Measurements from ENCODE around the gene MRPL53. TPM values are rescaled to one million over a fixed set of nuclear protein-coding genes. Genes with fewer than 3 reads are reported as not detected.

MRPL53 gene
- total and polyA plus RNA-seq, 9 of the 15 experiments (the other 6 are each of a cell fraction or from before 2014, with no cell fraction given): 11.5 to 87.9 (median 41.1) TPM

DNA sequence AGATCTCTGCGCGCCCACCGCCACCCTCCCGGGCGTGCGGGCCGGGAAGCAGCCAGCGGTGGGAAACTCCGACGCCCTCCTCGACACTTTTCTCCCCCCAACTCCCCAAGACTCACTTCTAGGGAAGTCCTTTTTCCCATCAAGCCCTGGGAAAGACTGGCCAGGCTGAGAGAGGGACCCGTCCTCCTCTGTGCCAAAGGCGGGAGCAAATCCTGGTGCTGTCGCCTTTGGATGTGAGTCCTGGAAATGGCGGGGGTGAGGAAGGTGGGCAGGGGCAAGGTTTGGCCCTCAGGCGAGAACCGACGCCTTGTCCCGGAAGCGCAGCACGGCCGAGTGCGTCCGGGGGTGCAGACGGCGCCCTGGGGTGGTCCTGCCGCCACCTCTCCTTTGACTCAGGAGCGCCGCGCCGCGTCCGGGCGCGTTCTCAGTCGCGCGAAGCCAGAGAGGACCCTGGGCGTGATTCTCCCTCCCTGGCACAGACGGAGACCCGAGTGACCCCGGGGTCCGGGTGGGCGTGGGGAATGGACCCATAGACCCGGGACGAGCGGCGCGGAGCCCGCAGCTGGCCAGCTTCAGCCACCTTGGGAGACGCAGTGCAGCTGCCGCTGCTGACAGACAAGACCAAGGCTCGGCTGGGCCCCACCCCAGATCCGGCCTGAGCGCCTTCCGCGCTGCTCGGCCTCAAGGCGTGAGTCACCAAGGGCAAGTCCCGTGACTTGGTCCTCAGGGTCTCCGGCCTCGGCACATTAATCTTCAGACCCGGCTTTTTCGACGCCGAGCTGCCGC, 30.4 kb upstream of the MRPL53 start (continued):
- TF ChIP-seq, protein P1, sequence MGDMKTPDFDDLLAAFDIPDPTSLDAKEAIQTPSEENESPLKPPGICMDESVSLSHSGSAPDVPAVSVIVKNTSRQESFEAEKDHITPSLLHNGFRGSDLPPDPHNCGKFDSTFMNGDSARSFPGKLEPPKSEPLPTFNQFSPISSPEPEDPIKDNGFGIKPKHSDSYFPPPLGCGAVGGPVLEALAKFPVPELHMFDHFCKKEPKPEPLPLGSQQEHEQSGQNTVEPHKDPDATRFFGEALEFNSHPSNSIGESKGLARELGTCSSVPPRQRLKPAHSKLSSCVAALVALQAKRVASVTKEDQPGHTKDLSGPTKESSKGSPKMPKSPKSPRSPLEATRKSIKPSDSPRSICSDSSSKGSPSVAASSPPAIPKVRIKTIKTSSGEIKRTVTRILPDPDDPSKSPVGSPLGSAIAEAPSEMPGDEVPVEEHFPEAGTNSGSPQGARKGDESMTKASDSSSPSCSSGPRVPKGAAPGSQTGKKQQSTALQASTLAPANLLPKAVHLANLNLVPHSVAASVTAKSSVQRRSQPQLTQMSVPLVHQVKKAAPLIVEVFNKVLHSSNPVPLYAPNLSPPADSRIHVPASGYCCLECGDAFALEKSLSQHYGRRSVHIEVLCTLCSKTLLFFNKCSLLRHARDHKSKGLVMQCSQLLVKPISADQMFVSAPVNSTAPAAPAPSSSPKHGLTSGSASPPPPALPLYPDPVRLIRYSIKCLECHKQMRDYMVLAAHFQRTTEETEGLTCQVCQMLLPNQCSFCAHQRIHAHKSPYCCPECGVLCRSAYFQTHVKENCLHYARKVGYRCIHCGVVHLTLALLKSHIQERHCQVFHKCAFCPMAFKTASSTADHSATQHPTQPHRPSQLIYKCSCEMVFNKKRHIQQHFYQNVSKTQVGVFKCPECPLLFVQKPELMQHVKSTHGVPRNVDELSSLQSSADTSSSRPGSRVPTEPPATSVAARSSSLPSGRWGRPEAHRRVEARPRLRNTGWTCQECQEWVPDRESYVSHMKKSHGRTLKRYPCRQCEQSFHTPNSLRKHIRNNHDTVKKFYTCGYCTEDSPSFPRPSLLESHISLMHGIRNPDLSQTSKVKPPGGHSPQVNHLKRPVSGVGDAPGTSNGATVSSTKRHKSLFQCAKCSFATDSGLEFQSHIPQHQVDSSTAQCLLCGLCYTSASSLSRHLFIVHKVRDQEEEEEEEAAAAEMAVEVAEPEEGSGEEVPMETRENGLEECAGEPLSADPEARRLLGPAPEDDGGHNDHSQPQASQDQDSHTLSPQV (IDR thresholded peaks at IDR 0.05): peak; percentile 36
- TF ChIP-seq RBM34 (IDR thresholded peaks at IDR 0.05; ENCODE audit: borderline replicate concordance, insufficient read depth, low read length): peak; percentile 82; the same call in 1 of the 2 replicates
- no peak for TF ChIP-seq HOXB6 (CRISPR knock-in tag; IDR thresholded peaks at IDR 0.05; ENCODE audit: borderline replicate concordance)
- TF ChIP-seq, protein P2, sequence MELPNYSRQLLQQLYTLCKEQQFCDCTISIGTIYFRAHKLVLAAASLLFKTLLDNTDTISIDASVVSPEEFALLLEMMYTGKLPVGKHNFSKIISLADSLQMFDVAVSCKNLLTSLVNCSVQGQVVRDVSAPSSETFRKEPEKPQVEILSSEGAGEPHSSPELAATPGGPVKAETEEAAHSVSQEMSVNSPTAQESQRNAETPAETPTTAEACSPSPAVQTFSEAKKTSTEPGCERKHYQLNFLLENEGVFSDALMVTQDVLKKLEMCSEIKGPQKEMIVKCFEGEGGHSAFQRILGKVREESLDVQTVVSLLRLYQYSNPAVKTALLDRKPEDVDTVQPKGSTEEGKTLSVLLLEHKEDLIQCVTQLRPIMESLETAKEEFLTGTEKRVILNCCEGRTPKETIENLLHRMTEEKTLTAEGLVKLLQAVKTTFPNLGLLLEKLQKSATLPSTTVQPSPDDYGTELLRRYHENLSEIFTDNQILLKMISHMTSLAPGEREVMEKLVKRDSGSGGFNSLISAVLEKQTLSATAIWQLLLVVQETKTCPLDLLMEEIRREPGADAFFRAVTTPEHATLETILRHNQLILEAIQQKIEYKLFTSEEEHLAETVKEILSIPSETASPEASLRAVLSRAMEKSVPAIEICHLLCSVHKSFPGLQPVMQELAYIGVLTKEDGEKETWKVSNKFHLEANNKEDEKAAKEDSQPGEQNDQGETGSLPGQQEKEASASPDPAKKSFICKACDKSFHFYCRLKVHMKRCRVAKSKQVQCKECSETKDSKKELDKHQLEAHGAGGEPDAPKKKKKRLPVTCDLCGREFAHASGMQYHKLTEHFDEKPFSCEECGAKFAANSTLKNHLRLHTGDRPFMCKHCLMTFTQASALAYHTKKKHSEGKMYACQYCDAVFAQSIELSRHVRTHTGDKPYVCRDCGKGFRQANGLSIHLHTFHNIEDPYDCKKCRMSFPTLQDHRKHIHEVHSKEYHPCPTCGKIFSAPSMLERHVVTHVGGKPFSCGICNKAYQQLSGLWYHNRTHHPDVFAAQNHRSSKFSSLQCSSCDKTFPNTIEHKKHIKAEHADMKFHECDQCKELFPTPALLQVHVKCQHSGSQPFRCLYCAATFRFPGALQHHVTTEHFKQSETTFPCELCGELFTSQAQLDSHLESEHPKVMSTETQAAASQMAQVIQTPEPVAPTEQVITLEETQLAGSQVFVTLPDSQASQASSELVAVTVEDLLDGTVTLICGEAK (IDR thresholded peaks at IDR 0.05): peak; percentile 33; the same call in 1 of the 2 replicates
- TF ChIP-seq, protein P2 (CRISPR knock-in tag; IDR thresholded peaks at IDR 0.05): no peak
- no peak for TF ChIP-seq ZNF174 (CRISPR knock-in tag; IDR thresholded peaks at IDR 0.05)
- no peak for TF ChIP-seq DIDO1 (tag; IDR thresholded peaks at IDR 0.05; ENCODE audit: low read depth)
- peak; percentile 47; the same call in 1 of the 2 replicates for TF ChIP-seq TGIF2 (CRISPR knock-in tag; IDR thresholded peaks at IDR 0.05)
- TF ChIP-seq ATF1 (CRISPR knock-in tag; IDR thresholded peaks at IDR 0.05): no peak
- TF ChIP-seq ATF1 (tag; IDR thresholded peaks at IDR 0.05): peak; percentile 57
- TF ChIP-seq, protein P3, sequence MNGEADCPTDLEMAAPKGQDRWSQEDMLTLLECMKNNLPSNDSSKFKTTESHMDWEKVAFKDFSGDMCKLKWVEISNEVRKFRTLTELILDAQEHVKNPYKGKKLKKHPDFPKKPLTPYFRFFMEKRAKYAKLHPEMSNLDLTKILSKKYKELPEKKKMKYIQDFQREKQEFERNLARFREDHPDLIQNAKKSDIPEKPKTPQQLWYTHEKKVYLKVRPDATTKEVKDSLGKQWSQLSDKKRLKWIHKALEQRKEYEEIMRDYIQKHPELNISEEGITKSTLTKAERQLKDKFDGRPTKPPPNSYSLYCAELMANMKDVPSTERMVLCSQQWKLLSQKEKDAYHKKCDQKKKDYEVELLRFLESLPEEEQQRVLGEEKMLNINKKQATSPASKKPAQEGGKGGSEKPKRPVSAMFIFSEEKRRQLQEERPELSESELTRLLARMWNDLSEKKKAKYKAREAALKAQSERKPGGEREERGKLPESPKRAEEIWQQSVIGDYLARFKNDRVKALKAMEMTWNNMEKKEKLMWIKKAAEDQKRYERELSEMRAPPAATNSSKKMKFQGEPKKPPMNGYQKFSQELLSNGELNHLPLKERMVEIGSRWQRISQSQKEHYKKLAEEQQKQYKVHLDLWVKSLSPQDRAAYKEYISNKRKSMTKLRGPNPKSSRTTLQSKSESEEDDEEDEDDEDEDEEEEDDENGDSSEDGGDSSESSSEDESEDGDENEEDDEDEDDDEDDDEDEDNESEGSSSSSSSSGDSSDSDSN (IDR thresholded peaks at IDR 0.05; ENCODE audit: borderline replicate concordance in 1 of 2, low read depth in 2 of 2, low read length in 2 of 2): peak; percentile 82 to 97; a peak in 3 of 4 replicates
- no peak for TF ChIP-seq NR3C1 (CRISPR knock-in tag; IDR thresholded peaks at IDR 0.05)
